ENCODE measurements around the gene USP17L29. TPM values are rescaled to one million over a fixed set of nuclear protein-coding genes. Genes with fewer than 3 reads are reported as not detected.

The USP17L29 gene
- total RNA-seq, 2 experiments from 2014 or later, result not detected

Other genes starting within 250 kb of the USP17L29 start
- gene FAM90A26, start 183.2 kb upstream of the USP17L29 start, total RNA-seq, result not detected
- gene USP17L10, start 143.0 kb upstream of the USP17L29 start, total RNA-seq, result not detected
- not detected for gene USP17L11, start 138.2 kb upstream of the USP17L29 start, total RNA-seq
- not detected for gene USP17L12, start 133.5 kb upstream of the USP17L29 start, total RNA-seq
- gene USP17L13, start 128.7 kb upstream of the USP17L29 start, total RNA-seq, result not detected
- gene USP17L15, start 119.3 kb upstream of the USP17L29 start, total RNA-seq, result not detected
- gene USP17L17, start 109.8 kb upstream of the USP17L29 start, total RNA-seq, result not detected
- gene USP17L18, start 105.0 kb upstream of the USP17L29 start, total RNA-seq, result not detected
- not detected for gene USP17L19, start 100.3 kb upstream of the USP17L29 start, total RNA-seq
- not detected for gene USP17L20, start 95.5 kb upstream of the USP17L29 start, total RNA-seq
- gene USP17L21, start 90.8 kb upstream of the USP17L29 start, total RNA-seq, result not detected
- not detected for gene USP17L22, start 86.0 kb upstream of the USP17L29 start, total RNA-seq
- not detected for gene USP17L24, start 28.5 kb upstream of the USP17L29 start, total RNA-seq
- not detected for gene USP17L25, start 23.7 kb upstream of the USP17L29 start, total RNA-seq
- gene USP17L26, start 19.0 kb upstream of the USP17L29 start, total RNA-seq, result not detected
- not detected for gene USP17L5, start 14.2 kb upstream of the USP17L29 start, total RNA-seq
- gene USP17L27, start 9.5 kb upstream of the USP17L29 start, total RNA-seq, result not detected
- gene USP17L28, start 4.7 kb upstream of the USP17L29 start, total RNA-seq, result not detected
- not detected for gene USP17L30, start 9.5 kb downstream of the USP17L29 start, total RNA-seq
- gene DEFB131A, start 90.8 kb downstream of the USP17L29 start, total RNA-seq, result not detected